Liver (tissue), 9 donors: ENCODE data around the gene RFC2. TPM values are rescaled to one million over a fixed set of nuclear protein-coding genes. Genes with fewer than 3 reads are reported as not detected.

Source experiments
- DNase-seq: peaks from one replicate; pipeline ENCODE4 v3.0.0-alpha.2; 2017; ENCODE audit warnings: low spot score
- H3K27ac ChIP-seq, 2 donors: one replicate each; pipeline ENCODE4 v1.7.0; 2013; ENCODE audit warnings: inconsistent platforms in 2 of 2, low read length in 2 of 2, control low read depth in 1 of 2, low read depth in 1 of 2, mild to moderate bottlenecking in 1 of 2
- H3K27me3 ChIP-seq, 4 donors: one replicate each; pipeline versions ENCODE4 v1.6.1 to v1.7.0; 2013; ENCODE audit warnings: low read length in 3 of 4, inconsistent platforms in 1 of 4, mild to moderate bottlenecking in 1 of 4, moderate library complexity in 1 of 4; ENCODE audit not compliant: control insufficient read depth in 4 of 4, insufficient read depth in 4 of 4
- H3K36me3 ChIP-seq, 4 donors: one replicate each; pipeline versions ENCODE4 v1.6.1 to v1.7.0; 2013; ENCODE audit warnings: low read length in 3 of 4, mild to moderate bottlenecking in 3 of 4, low read depth in 1 of 4, moderate library complexity in 1 of 4; ENCODE audit not compliant: control insufficient read depth in 4 of 4, insufficient read depth in 3 of 4
- H3K4me1 ChIP-seq, 4 donors: one replicate each; pipeline versions ENCODE4 v1.6.1 to v1.7.0; 2013; ENCODE audit warnings: low read length in 3 of 4, mild to moderate bottlenecking in 3 of 4, moderate library complexity in 1 of 4; ENCODE audit not compliant: control insufficient read depth in 4 of 4, insufficient read depth in 4 of 4
- H3K4me3 ChIP-seq, 3 donors: one replicate each; pipeline versions ENCODE4 v1.6.1 to v1.7.0; 2013; ENCODE audit warnings: low read length in 3 of 3, control low read depth in 1 of 3, low read depth in 1 of 3, mild to moderate bottlenecking in 1 of 3
- H3K9ac ChIP-seq, 2 donors: one replicate each; pipeline ENCODE4 v1.7.0; 2013; ENCODE audit warnings: low read length in 2 of 2, mild to moderate bottlenecking in 2 of 2, moderate library complexity in 2 of 2, control low read depth in 1 of 2, low read depth in 1 of 2
- H3K9me3 ChIP-seq, 4 donors: one replicate each; pipeline versions ENCODE4 v1.6.1 to v1.7.0; 2013; ENCODE audit warnings: low read length in 3 of 4; ENCODE audit not compliant: control insufficient read depth in 4 of 4
- ATF3 ChIP-seq: IDR thresholded peaks from 2 replicates; pipeline ENCODE4 v1.6.1; 2016; ENCODE audit warnings: antibody characterized with exemption
- CTCF ChIP-seq: fragments of 150-350 bp; IDR thresholded peaks from 2 replicates; pipeline ENCODE4 v1.5.1; 2017; ENCODE audit warnings: improper control_type of control experiment, low read depth, low read length; ENCODE audit not compliant: missing input control
- EGR1 ChIP-seq, 2 donors: IDR thresholded peaks; 2 replicates each; pipeline ENCODE4 v1.6.1; 2016 to 2018; ENCODE audit warnings: antibody characterized with exemption in 2 of 2, low read depth in 2 of 2
- FOXA1 ChIP-seq: IDR thresholded peaks from 2 replicates; pipeline ENCODE4 v1.6.1; 2016; ENCODE audit warnings: antibody characterized with exemption
- FOXA2 ChIP-seq: IDR thresholded peaks from 2 replicates; pipeline ENCODE4 v1.6.1; 2016; ENCODE audit warnings: antibody characterized with exemption
- GABPA ChIP-seq, 2 donors: IDR thresholded peaks in 1 of 2; conservative IDR thresholded peaks in 1 of 2; 2 replicates each; pipeline ENCODE4 v1.6.1; 2016; ENCODE audit warnings: antibody characterized with exemption in 2 of 2, mild to moderate bottlenecking in 1 of 2, moderate library complexity in 1 of 2
- HNF4A ChIP-seq, 2 donors: conservative IDR thresholded peaks; 2 replicates each; pipeline ENCODE4 v1.6.1; 2016; ENCODE audit warnings: antibody characterized with exemption in 2 of 2, mild to moderate bottlenecking in 2 of 2
- HNF4G ChIP-seq: IDR thresholded peaks from 2 replicates; pipeline ENCODE4 v1.6.1; 2016; ENCODE audit warnings: antibody characterized with exemption
- JUND ChIP-seq, 2 donors: IDR thresholded peaks; 2 replicates each; pipeline ENCODE4 v1.6.1; 2016; ENCODE audit warnings: antibody characterized with exemption in 2 of 2
- MAX ChIP-seq: IDR thresholded peaks from 2 replicates; pipeline ENCODE4 v1.6.1; 2016; ENCODE audit warnings: antibody characterized with exemption
- NR2F2 ChIP-seq: IDR thresholded peaks from 2 replicates; pipeline ENCODE4 v1.6.1; 2016; ENCODE audit warnings: antibody characterized with exemption
- RAD21 ChIP-seq, 2 donors: IDR thresholded peaks; 2 replicates each; pipeline ENCODE4 v1.6.1; 2016; ENCODE audit warnings: antibody characterized with exemption in 2 of 2, mild to moderate bottlenecking in 2 of 2
- REST ChIP-seq: IDR thresholded peaks from 2 replicates; pipeline ENCODE4 v1.6.1; 2016; ENCODE audit warnings: antibody characterized with exemption, mild to moderate bottlenecking
- RXRA ChIP-seq, 2 donors: IDR thresholded peaks; 2 replicates each; pipeline ENCODE4 v1.6.1; 2017 to 2018; ENCODE audit warnings: antibody characterized with exemption in 2 of 2, mild to moderate bottlenecking in 1 of 2
- SP1 ChIP-seq: IDR thresholded peaks from 2 replicates; pipeline ENCODE4 v1.6.1; 2018; ENCODE audit warnings: antibody characterized with exemption, mild to moderate bottlenecking
- TAF1 ChIP-seq: conservative IDR thresholded peaks from 2 replicates; pipeline ENCODE4 v1.6.1; 2016; ENCODE audit warnings: antibody characterized with exemption, mild to moderate bottlenecking
- YY1 ChIP-seq: IDR thresholded peaks from 2 replicates; pipeline ENCODE4 v1.6.1; 2016; ENCODE audit warnings: antibody characterized with exemption, mild to moderate bottlenecking
- WGBS: extraction: QIAGEN DNeasy Blood & Tissue Kit; methylation state at CpG from one replicate; pipeline ENCODE4 v1.1.7; 2013; 5-methylcytosine and 5-hydroxymethylcytosine counted together
- polyA plus RNA-seq, 2 donors: library from polyadenylated mRNA; stranded (reverse) in 1 of 2; unstranded in 1 of 2; fragments of 200-250 nt in 1 of 2; fragments of >200 nt in 1 of 2; fragmentation: Nextera tagmentation in 1 of 2; extraction: Ambion mirVana in 1 of 2; gene quantifications; one replicate each; pipeline versions ENCODE4 v1.2.1 to v1.2.3, GENCODE V29; 2013 to 2015
- total RNA-seq, 2 donors: library from RNA; depleted of rRNA; stranded (reverse); fragments of >200 nt; gene quantifications; one replicate each; pipeline ENCODE4 v1.2.3, GENCODE V29; 2014
- TF ChIP-seq, protein P1 (sequence below): IDR thresholded peaks from 2 replicates; pipeline ENCODE4 v1.6.1; 2016; ENCODE audit warnings: antibody characterized with exemption
- donor health status: healthy.
- donor health status: healthy.
- donor health status: healthy.
- donor health status: healthy.
- donor health status: healthy.

RFC2 gene
- total and polyA plus RNA-seq, 4 donors: 12.8 to 23.8 (median 14.8) TPM

DNA sequence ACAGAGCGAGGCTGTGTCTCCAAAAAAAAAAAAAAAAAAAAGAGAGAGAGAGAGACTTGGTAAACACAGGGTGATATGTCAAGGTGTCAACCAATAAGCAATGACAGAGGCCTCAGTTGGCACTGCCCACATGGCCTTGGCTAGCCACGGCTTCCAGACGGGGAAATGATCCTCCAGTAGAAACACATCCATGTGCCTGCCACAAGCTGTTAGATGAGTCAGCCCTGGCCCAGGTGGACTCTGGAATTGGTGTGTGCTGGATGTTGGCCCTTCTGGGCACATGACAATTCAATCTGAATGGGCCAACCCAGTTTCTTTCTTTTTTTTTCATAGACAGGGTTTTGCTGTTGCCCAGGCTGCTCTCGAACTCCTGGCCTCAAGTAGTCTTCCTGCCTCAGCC lies 13.7 kb downstream of the RFC2 start:
- Histone ChIP-seq H3K9me3 (no peaks in the 10 kb centered on the region), H3K4me1 (peaks cover 0 to 3% (median 1%) of the 10 kb centered on the region in 4 donors), H3K27me3 (no peaks in the 10 kb centered on the region), H3K9ac (no peak overlapping the region), H3K4me3 (no peak overlapping the region), H3K36me3 (peaks cover 15 to 68% (median 37%) of the 10 kb centered on the region in 4 donors), H3K27ac (peak overlapping the region; percentile 55 to 67)
- WGBS: 59% methylated on average over 4 of the region's 4 CpGs
- DNase-seq: no peak
- TF ChIP-seq MAX: peak; percentile 98
- peak; percentile 55 for TF ChIP-seq HNF4G
- no peak for TF ChIP-seq NR2F2
- peak; percentile 41 for TF ChIP-seq YY1
- peak; percentile 46 for TF ChIP-seq REST
- no peak for TF ChIP-seq TAF1
- peak; percentile 21 to 22 for TF ChIP-seq RAD21 (IDR thresholded peaks at IDR 0.05)
- no peak for TF ChIP-seq CTCF
- peak; percentile 65 for TF ChIP-seq SP1
- TF ChIP-seq GABPA (IDR thresholded peaks at IDR 0.05 in 1 of 2, conservative IDR thresholded peaks at IDR 0.05 in 1 of 2): peak in 1 of 2 donors; percentile 59
- peak; percentile 17 for TF ChIP-seq FOXA1
- peak; percentile 53 for TF ChIP-seq FOXA2
- no peak for TF ChIP-seq EGR1 (IDR thresholded peaks at IDR 0.05; ENCODE audit: low read depth in 2 of 2)
- peak; percentile 91 to 98 for TF ChIP-seq JUND (IDR thresholded peaks at IDR 0.05)
- TF ChIP-seq, protein P1, sequence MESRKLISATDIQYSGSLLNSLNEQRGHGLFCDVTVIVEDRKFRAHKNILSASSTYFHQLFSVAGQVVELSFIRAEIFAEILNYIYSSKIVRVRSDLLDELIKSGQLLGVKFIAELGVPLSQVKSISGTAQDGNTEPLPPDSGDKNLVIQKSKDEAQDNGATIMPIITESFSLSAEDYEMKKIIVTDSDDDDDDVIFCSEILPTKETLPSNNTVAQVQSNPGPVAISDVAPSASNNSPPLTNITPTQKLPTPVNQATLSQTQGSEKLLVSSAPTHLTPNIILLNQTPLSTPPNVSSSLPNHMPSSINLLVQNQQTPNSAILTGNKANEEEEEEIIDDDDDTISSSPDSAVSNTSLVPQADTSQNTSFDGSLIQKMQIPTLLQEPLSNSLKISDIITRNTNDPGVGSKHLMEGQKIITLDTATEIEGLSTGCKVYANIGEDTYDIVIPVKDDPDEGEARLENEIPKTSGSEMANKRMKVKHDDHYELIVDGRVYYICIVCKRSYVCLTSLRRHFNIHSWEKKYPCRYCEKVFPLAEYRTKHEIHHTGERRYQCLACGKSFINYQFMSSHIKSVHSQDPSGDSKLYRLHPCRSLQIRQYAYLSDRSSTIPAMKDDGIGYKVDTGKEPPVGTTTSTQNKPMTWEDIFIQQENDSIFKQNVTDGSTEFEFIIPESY: no peak
- TF ChIP-seq ATF3: peak; percentile 92
- peak; percentile 89 to 95 for TF ChIP-seq HNF4A (conservative IDR thresholded peaks at IDR 0.05)
- peak; percentile 55 to 80 for TF ChIP-seq RXRA (IDR thresholded peaks at IDR 0.05)
